Renal cortex interstitium (tissue), 11 donors: ENCODE results near the gene SV2C. TPM values are rescaled to one million over a fixed set of nuclear protein-coding genes. Genes with fewer than 3 reads are reported as not detected.

ENCODE experiments used
- DNase-seq, 11 donors: peaks; one replicate each; pipeline ENCODE4 v3.0.0-alpha.2; 2013; ENCODE audit warnings: low read depth in 9 of 11, low spot score in 4 of 11; ENCODE audit errors: extremely low read depth in 1 of 11
- polyA plus RNA-seq, 3 donors: library from polyadenylated mRNA; unstranded; fragments of 120-200 nt; gene quantifications; one replicate each; pipeline ENCODE4 v1.2.1, GENCODE V29; 2013; ENCODE audit not compliant: insufficient read length in 3 of 3

Gene SV2C
- polyA plus RNA-seq, 3 donors: 0.23 to 1.3 (median 0.31) TPM

GRCh38 chr5:76192837-76193236 is 109.7 kb downstream of the SV2C start:
- DNase-seq: no peak

DNA sequence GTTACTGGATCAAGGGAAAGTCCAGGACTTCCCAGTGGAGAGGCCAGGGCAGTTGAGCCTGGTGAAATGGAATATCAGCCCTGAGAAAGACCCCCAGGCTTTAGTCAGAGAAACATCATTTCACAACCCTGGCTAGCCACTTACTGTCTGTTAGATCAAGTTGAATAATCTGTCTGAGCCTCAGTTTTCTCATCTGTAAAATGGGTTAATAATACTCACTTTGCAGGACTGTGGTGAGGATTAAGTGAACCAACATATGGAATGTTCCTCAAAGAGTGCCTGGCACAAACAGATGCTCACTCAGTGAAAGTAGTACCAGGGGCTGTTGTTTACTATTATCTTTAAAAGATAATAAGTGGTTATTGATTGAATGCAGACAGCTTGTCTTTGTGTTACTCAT is 110.5 kb downstream of the SV2C start:
- no peak for DNase-seq

DNA sequence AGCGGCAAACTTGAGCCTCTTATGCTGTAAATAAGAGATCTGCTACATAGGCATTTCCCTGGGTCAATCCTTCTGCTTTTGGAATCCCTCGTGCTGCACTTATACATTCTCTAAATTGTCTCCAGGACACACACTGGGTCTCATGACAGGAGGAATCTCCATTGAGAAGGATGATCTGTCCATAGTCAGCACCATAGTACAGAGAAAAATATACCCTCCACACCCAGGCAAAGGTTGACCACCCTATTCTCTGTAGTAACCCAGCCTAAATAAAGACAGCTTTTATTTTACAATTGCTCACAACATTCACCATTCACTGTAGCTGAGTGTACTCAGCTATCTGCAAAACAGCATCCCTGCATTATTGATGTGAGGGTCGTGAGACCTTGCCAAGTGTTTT is 111.2 kb downstream of the SV2C start:
- DNase-seq: no peak

GRCh38 chr5:76196457-76196856 is 113.3 kb downstream of the SV2C start:
- DNase-seq: no peak

- DNase-seq: no peak
These were observed 113.8 kb downstream of the SV2C start for GRCh38 chr5:76196886-76197489.

DNA sequence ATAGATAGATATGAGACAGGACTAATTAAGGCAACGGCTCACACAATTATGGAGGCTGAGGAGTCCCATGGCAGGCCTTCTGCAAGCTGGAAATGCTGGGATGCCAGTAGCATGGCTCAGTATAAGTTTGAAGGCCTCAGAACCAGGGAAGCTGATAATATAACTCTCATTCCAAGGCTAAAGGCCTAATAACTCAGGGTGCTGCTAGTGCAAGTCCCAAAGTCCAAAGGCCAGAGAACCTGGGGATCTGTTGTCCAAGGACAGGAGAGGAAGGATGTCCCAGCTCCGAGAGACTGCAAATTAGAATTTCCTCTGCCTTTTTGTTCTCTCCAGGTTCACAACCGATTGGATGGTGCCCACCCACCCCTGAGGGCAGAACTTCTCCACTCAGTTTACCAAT is 114.5 kb downstream of the SV2C start:
- DNase-seq: no peak

- DNase-seq: peak in 6 of 11 donors; percentile 8 to 29 (median 20)
These were observed 116.4 kb downstream of the SV2C start for GRCh38 chr5:76199336-76200318.

DNA sequence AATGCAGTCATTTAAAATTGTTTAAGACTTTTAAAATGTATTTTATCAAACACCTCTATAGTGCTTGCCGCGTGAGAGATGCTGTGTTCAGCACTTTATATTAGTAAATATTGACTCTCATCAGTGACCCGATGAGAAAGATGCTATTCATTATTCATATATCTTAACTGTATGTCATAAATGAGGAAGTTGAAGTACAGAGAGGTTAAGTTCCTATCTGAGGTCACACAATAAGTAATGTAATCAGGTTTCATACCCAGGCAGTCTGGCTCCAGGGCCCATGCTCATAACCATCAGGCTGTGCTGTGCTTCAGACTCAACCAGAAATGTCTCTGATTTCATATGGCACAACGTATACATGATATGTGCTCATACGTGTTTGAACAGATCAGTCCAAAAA is 119.0 kb downstream of the SV2C start:
- no peak for DNase-seq

DNA sequence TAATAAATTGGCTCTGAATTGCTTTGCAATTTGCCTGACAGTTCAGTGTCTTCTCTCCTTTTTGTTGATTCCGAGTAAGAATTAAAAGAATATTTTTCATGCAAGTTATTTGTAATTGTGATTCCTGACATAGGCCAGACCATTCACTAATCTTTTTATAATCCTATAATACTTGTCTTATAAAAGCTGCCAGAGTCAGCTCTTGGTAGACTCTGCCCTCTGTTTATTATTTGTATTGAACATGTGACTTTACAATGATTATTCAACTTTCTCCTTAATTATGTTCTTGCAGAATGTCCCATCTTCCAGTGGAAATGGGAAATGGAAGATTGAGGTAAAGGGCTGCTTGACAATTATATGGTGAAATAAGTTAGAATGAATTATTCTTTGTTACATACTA is 121.0 kb downstream of the SV2C start:
- DNase-seq: no peak

- DNase-seq: no peak
These were observed 121.5 kb downstream of the SV2C start for GRCh38 chr5:76204713-76205112.

- no peak for DNase-seq
These were observed 123.9 kb downstream of the SV2C start for GRCh38 chr5:76207120-76207519.

DNA sequence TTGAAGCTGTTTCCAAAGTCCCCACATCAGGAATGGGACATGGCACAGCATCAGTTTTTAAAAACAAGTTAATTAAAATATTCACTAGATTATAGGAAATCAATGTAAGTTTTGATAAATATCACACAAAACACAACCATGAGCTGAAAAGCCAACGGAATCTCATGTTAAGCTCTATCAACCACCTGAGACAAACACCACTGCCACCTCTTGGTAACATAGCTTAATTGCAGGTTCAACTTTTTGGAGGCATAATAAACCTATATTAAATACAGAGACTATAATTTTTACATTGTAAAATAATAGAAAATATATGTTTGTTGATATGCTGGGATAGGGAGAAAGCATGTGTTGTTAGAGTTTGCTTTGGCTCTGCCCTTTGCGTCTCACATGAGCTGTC is 126.1 kb downstream of the SV2C start:
- DNase-seq: no peak

GRCh38 chr5:76210946-76211345 is 127.8 kb downstream of the SV2C start:
- DNase-seq: no peak

GRCh38 chr5:76213858-76214257 is 130.7 kb downstream of the SV2C start:
- DNase-seq: no peak

GRCh38 chr5:76216748-76217147 is 133.6 kb downstream of the SV2C start:
- no peak for DNase-seq

DNA sequence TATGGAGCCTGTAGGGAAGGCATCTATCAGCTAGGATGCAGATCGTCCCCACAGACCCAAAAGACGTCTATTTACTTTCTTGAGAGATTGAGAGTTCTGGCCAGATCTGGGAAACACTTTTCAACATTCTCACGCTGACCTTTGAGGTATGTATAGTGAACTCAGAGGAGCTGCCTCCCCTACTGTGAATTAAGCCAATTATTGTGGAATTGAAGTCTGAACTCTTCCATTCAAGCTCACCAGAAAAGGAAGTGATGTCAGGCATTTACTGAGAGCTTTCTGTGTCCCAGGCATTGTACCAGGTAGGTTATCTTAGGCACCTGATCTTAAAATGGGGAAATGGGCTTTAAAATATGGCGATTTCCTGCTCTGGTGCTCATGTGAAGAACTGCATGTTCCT is 136.5 kb downstream of the SV2C start:
- no peak for DNase-seq

GRCh38 chr5:76221311-76221710 is 138.1 kb downstream of the SV2C start:
- no peak for DNase-seq

DNA sequence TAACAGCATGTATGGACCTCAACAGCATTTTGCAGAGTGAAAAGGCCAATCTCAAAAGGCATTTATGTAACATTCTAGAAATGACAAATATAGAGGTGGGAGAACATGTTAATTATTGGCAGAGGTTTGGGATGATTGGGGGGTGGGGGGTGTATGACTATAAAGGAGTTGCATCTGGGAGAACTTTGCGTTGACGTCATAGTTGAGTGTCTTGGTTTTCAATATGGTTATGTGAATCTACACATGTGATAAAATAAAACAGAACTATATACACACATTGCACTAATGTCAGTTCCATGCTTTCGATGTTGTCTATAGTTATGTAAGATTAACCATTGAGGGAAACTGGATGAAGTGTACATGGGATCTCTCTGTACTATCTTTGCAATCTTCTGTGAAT is 139.1 kb downstream of the SV2C start:
- no peak for DNase-seq

DNA sequence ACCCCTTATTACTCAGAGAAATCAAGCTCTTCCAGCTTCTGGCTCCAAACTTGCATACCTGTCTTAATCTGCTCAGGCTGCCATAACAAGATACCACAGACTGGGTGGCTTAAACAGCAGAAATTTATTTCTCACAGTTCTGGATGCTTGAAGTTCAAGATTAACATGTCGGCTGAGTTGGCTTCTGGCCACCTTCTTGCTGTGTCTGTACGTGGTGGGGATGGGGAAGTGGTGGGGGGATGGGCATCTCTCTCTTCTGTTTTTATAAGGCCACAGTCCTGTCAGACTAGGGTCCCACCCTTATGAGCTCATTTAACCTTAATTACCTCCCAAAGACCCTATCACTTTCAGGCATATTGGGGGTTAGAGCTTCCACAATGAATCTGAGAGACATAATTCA is 140.5 kb downstream of the SV2C start:
- no peak for DNase-seq

DNA sequence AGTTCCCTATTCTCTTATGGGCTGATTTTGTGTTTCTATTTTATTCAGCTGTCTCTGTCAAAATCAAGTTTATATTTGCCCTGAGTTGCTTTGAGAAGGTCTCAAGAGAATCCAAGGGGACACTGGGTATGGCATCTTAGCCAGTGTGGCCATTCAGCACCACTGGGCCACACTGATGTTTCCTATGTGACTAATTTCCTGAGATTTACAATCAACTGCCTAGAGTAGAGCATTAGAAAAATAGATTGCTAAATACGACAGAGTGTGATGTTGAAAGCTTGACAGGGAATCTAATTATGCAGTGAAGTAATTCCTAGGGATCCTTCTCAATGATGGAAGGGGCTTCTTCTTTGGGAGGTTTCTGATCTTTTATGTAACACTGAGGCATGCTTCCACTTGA is 141.7 kb downstream of the SV2C start:
- DNase-seq: no peak

GRCh38 chr5:76225336-76225735 is 142.2 kb downstream of the SV2C start:
- DNase-seq: no peak
